SH-SY5Y (cell line): ENCODE results near the gene DIP2C.

Experiments used
- GATA2 ChIP-seq: IDR thresholded peaks from 2 replicates; pipeline ENCODE4 v1.6.1; 2011; ENCODE audit warnings: mild to moderate bottlenecking, low read depth, low read length
- GATA3 ChIP-seq: IDR thresholded peaks from 2 replicates; pipeline ENCODE4 v1.6.1; 2011; ENCODE audit warnings: low read depth, mild to moderate bottlenecking, low read length, moderate library complexity

DNA sequence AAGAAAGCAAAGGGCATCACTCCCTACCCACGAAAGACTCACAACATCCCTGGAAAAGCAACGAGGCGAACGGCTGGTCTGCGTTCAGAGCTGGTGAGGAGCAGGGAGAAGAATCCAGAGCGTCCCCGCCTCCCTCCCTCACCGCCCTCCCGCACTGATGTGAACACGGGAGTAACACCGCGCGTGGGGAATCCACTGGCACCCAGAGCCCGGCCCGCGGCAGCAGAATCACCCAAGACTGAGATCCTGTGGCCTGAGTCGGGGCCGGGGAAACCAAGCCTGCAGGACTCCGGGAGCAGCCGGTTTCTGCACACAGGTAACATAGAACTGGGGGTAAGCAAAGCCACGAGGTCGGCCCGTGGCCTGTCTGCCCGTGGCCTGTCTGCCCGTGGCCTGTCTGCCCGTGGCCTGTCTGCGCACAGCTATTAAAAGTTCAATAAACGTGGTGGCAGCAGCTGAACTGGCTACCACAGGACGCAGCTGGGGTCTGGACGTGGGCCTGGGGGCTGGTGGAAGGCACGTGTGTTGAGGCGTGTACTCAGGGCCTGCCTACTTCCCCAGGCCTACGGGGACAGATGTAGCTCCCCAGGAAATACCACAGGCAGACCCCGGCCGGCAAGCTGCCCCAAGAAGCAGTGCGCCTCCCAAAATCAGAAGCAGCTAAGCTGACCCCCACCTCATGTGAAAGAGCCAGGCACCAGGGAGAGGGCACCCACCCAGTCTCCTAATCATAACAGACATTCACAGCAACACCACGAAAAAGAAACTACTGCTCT lies 23.0 kb downstream of the DIP2C start:
- TF ChIP-seq GATA3 (no peak), GATA2 (no peak)
